Measurements from ENCODE around the gene ADNP.

GRCh38 chr20:50865114-50865513 is 66.1 kb downstream of the ADNP start:
- TF ChIP-seq CTCF (IDR thresholded peaks at IDR 0.05; ENCODE audit: poor library complexity, severe bottlenecking) (no peak), EZH2 (IDR thresholded peaks at IDR 0.05; ENCODE audit: borderline replicate concordance, insufficient read depth, low read length, poor library complexity, severe bottlenecking) (no peak), REST (IDR thresholded peaks at IDR 0.05; ENCODE audit: borderline replicate concordance) (no peak), SMC3 (conservative IDR thresholded peaks at IDR 0.05; ENCODE audit: poor library complexity) (no peak), EP300 (conservative IDR thresholded peaks at IDR 0.05; ENCODE audit: poor library complexity, severe bottlenecking) (no peak), TAF1 (IDR thresholded peaks at IDR 0.05; ENCODE audit: low read depth) (no peak), RAD21 (conservative IDR thresholded peaks at IDR 0.05) (no peak), MXI1 (conservative IDR thresholded peaks at IDR 0.05; ENCODE audit: poor library complexity, severe bottlenecking) (no peak), POLR2AphosphoS5 (IDR thresholded peaks at IDR 0.05) (no peak)

Measured in neural cell (in vitro differentiated cells).